Measurements from ENCODE around the gene CTIF.

GRCh38 chr18:48632676-48633257 lies 93.9 kb downstream of the CTIF start:
- TF ChIP-seq CTCF (IDR thresholded peaks at IDR 0.05; ENCODE audit: poor library complexity), result no peak
- no peak for TF ChIP-seq EZH2phosphoT487 (IDR thresholded peaks at IDR 0.05; ENCODE audit: low read depth, severe bottlenecking, unreplicated experiment)
- no peak for TF ChIP-seq EZH2 (IDR thresholded peaks at IDR 0.05; ENCODE audit: borderline replicate concordance)

All from hepatocyte (in vitro differentiated cells).